T-cell (primary cell): ENCODE data around the gene TNP1. TPM values are rescaled to one million over a fixed set of nuclear protein-coding genes. Genes with fewer than 3 reads are reported as not detected.

Source experiments
- ATAC-seq, 4 experiments: fragments of 200-7000 bp in 3 of 4; fragments of 150-1000 bp in 1 of 4; cut with Tn5 transposase; replicated peaks in 1 of 4; 1 replicate in 3 of 4; 2 replicates in 1 of 4; pipeline ENCODE4 v1.10.0; 2021; ENCODE audit warnings: moderate library complexity in 3 of 4, mild to moderate bottlenecking in 2 of 4, moderate number of reproducible peaks in 1 of 4
- CTCF ChIA-PET, 2 donors: fragments of 300-600 bp; sonication (Branson Sonifier 250); formaldehyde crosslinking; loops; one replicate each; lab custom pipeline; 2022; ENCODE audit warnings: antibody characterized with exemption in 2 of 2; lab: Charles Lee
- POLR2A ChIA-PET, 2 donors: fragments of 300-600 bp; sonication (Branson Sonifier 250); formaldehyde crosslinking; loops; one replicate each; lab custom pipeline; 2022; ENCODE audit warnings: antibody characterized with exemption in 2 of 2; lab: Charles Lee
- DNase-seq, 35 experiments: peaks; one replicate each; pipeline versions ENCODE4 v3.0.0 to v3.0.0-alpha.2; 2013 to 2023
- H3K27ac ChIP-seq: one replicate; pipeline ENCODE4 v1.5.1; 2013; ENCODE audit warnings: low read length
- H3K27me3 ChIP-seq, 2 experiments: replicated peaks in 1 of 2; 1 replicate in 1 of 2; 2 replicates in 1 of 2; pipeline versions ENCODE4 v1.6.1 to v1.7.0; 2013; ENCODE audit warnings: low read length in 1 of 2, mixed read lengths in 1 of 2; ENCODE audit not compliant: control insufficient read depth in 2 of 2, insufficient read depth in 2 of 2; ENCODE audit errors: extremely low read depth in 1 of 2
- H3K36me3 ChIP-seq, 2 donors: 1 replicate in 1 of 2; 2 replicates in 1 of 2; pipeline versions ENCODE4 v1.6.1 to v1.7.0; 2013; ENCODE audit warnings: low read length in 1 of 2; ENCODE audit not compliant: control insufficient read depth in 2 of 2, insufficient read depth in 1 of 2; ENCODE audit errors: extremely low read depth in 1 of 2
- H3K4me1 ChIP-seq, 2 experiments: 1 replicate in 1 of 2; 2 replicates in 1 of 2; pipeline versions ENCODE4 v1.6.1 to v1.7.0; 2013; ENCODE audit warnings: low read length in 2 of 2, mixed read lengths in 1 of 2; ENCODE audit not compliant: insufficient read depth in 2 of 2, control insufficient read depth in 1 of 2; ENCODE audit errors: extremely low read depth in 1 of 2
- H3K4me3 ChIP-seq, 2 donors: 1 replicate in 1 of 2; 2 replicates in 1 of 2; pipeline versions ENCODE4 v1.5.1 to v1.7.0; 2013; ENCODE audit warnings: mild to moderate bottlenecking in 2 of 2, low read length in 1 of 2, moderate library complexity in 1 of 2; ENCODE audit not compliant: control insufficient read depth in 1 of 2; ENCODE audit errors: extremely low read depth in 1 of 2
- H3K9me3 ChIP-seq: 2 replicates; pipeline ENCODE4 v1.7.0; 2013
- H3K27ac Mint-ChIP-seq, 2 donors: one replicate each; pipeline ENCODE4 v1.8.0; 2020 to 2021; ENCODE audit warnings: mild to moderate bottlenecking in 2 of 2, mixed read lengths in 2 of 2
- H3K27me3 Mint-ChIP-seq, 2 donors: one replicate each; pipeline ENCODE4 v1.8.0; 2021 to 2022; ENCODE audit warnings: mixed read lengths in 2 of 2
- H3K36me3 Mint-ChIP-seq: one replicate; pipeline ENCODE4 v1.8.0; 2021; ENCODE audit warnings: mixed read lengths
- H3K4me1 Mint-ChIP-seq, 3 donors: one replicate each; pipeline ENCODE4 v1.8.0; 2020 to 2022; ENCODE audit warnings: mixed read lengths in 3 of 3, mild to moderate bottlenecking in 1 of 3
- H3K4me3 Mint-ChIP-seq, 3 donors: one replicate each; pipeline ENCODE4 v1.8.0; 2020 to 2022; ENCODE audit warnings: mild to moderate bottlenecking in 3 of 3, mixed read lengths in 3 of 3, moderate library complexity in 3 of 3
- H3K9me3 Mint-ChIP-seq, 3 donors: one replicate each; pipeline ENCODE4 v1.8.0; 2020 to 2022; ENCODE audit warnings: mixed read lengths in 3 of 3
- WGBS: methylation state at CpG from one replicate; pipeline ENCODE4 v1.1.5; 2013; ENCODE audit warnings: missing lambda C conversion rate; ENCODE audit not compliant: insufficient coverage; 5-methylcytosine and 5-hydroxymethylcytosine counted together
- total RNA-seq, 35 experiments: library from RNA in 6 of 35; stranded (reverse) in 6 of 35; fragments of 120-200 nt in 1 of 35; gene quantifications; one replicate each; pipeline versions ENCODE4 v1.2.1 to v1.2.4 and lab custom pipeline; 2013 to 2026

TNP1 gene
- total RNA-seq, 5 donors from 2014 or later (not counting 1 experiment from before 2014, with no cell fraction given) = not detected

DNA sequence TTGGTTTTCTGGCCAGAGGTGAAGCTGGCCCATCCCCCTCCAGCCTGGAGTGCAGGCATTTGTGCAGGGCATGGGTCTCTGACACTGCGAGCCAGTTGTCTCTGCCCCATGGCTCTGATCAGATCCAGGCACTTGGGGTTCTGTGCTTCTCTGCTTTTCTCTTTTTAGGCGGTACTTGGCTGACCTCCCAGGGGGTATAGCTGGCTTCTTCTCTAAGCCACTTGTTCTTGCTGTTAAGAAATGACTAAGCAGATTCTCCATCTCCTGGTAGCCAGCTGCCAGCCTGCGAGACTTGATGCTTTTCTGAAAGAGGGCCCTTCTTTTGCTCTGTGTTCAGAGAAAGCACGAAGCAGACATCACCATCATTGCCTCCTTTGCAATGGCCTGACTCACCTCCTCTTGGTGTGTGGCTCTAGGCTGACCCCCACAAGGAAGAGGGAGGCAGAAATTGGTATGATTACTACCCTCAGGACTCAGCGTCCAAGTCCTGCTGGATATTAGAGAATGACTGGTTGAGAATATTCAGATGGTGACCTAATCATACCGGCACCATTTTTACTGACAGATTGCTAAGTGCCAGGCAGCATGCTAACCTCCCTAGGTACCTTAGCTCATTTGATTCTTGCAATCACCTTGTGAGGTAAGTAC lies 32.7 kb downstream of the TNP1 start:
- peaks cover 2 to 14% of the 10 kb centered on the region in 2 donors for H3K27me3 Mint-ChIP-seq
- no peaks in the 10 kb centered on the region for H3K36me3 Mint-ChIP-seq
- H3K36me3 ChIP-seq = no peaks in the 10 kb centered on the region
- no peak for DNase-seq
- no peaks in the 10 kb centered on the region for H3K4me1 Mint-ChIP-seq
- H3K4me1 ChIP-seq = no peaks in the 10 kb centered on the region
- no peak overlapping the region for H3K4me3 ChIP-seq
- ChIA-PET CTCF (no interaction called here), POLR2A (no interaction called here)
- ATAC-seq = no peak
- no peaks in the 10 kb centered on the region for H3K9me3 ChIP-seq
- no peaks in the 10 kb centered on the region for H3K9me3 Mint-ChIP-seq
- no peak overlapping the region for H3K27ac ChIP-seq
- H3K4me3 Mint-ChIP-seq = no peak overlapping the region
- WGBS = 40% methylated on average over 2 of the region's 6 CpGs
- H3K27me3 ChIP-seq = peaks cover 0 to 4% of the 10 kb centered on the region in 2 experiments
- no peak overlapping the region for H3K27ac Mint-ChIP-seq

DNA sequence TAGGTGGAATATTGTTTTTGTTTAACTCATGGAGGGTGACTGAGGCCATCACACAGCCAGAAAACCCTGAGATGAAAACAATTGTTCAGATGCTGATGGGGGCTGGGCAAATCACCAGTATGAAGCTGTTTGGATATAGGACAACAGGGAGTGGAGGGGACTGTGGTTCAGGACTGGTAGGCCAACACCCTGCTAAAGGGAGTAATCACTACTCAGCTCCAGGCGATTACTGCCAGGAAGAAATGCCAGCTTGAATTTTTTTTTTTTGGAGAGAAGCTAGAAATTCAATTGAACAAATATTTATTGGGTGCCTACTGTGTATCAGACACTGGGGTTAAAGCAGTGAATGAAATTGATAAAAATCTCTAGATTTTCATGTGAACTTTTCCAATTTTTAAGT lies 37.4 kb downstream of the TNP1 start:
- POLR2A ChIA-PET = no interaction called here
- Mint-ChIP-seq H3K4me3 (no peak overlapping the region), H3K4me1 (no peaks in the 10 kb centered on the region), H3K36me3 (no peaks in the 10 kb centered on the region), H3K27me3 (peaks cover 2 to 3% of the 10 kb centered on the region in 2 donors), H3K9me3 (no peaks in the 10 kb centered on the region), H3K27ac (no peak overlapping the region)
- Histone ChIP-seq H3K27me3 (peaks cover 0 to 4% of the 10 kb centered on the region in 2 experiments), H3K9me3 (no peaks in the 10 kb centered on the region), H3K4me1 (no peaks in the 10 kb centered on the region), H3K36me3 (no peaks in the 10 kb centered on the region), H3K27ac (no peak overlapping the region), H3K4me3 (no peak overlapping the region)
- CTCF ChIA-PET = no interaction called here
- DNase-seq (no peak), ATAC-seq (no peak)
- WGBS = 100% methylated on average over 1 of the region's 1 CpG

DNA sequence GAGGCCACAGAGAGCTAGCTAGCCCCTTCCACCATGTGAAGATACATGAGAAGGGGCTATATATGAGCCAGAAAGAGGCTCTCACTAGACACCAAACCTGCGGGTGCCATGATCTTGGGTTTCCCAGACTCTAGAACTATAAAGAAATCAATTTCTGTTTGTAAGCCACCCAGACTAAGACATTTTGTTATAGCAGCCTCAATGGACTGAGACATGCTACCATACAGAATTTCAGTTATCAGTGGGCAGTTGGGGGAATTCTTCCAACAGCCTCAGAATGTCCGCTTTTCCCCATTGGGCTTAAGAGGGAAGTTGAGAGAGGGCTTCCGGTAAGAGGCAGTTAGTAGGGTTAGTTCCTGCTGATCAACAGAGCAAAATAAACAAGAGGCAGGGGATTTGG lies 39.2 kb downstream of the TNP1 start:
- Mint-ChIP-seq H3K27ac (no peak overlapping the region), H3K27me3 (peaks cover 4% of the 10 kb centered on the region in 2 donors), H3K4me3 (no peak overlapping the region), H3K9me3 (no peaks in the 10 kb centered on the region), H3K36me3 (no peaks in the 10 kb centered on the region), H3K4me1 (no peaks in the 10 kb centered on the region)
- 100% methylated on average over 2 of the region's 3 CpGs for WGBS
- Histone ChIP-seq H3K27ac (no peak overlapping the region), H3K4me3 (no peak overlapping the region), H3K9me3 (no peaks in the 10 kb centered on the region), H3K27me3 (no peaks in the 10 kb centered on the region), H3K4me1 (no peaks in the 10 kb centered on the region), H3K36me3 (no peaks in the 10 kb centered on the region)
- no peak for ATAC-seq
- POLR2A ChIA-PET = no interaction called here
- DNase-seq = no peak
- CTCF ChIA-PET = no interaction called here

DNA sequence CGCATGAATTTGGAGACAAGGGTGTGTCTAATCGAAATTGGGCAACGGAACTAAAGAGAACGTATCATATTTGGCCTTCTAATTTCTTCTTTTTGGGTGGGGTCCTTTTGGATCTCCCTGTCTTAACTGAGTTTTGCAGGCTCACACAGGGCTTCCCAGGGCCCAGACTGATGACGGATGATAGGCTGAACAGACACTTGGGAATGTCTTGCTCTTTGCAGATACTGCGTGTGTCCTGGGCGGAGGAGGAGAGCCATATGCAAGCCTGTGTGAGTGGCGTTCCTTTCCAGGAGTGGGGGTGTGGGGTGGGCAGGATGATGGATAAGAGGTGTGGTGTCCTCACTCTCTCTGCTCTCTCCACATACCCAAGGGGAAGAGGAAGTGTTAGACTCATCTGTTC lies 40.1 kb downstream of the TNP1 start:
- no peaks in the 10 kb centered on the region for H3K9me3 Mint-ChIP-seq
- DNase-seq (no peak), ATAC-seq (no peak)
- no peak overlapping the region for H3K4me3 Mint-ChIP-seq
- ChIA-PET POLR2A (no interaction called here), CTCF (no interaction called here)
- no peaks in the 10 kb centered on the region for H3K4me1 Mint-ChIP-seq
- H3K4me3 ChIP-seq = no peak overlapping the region
- no peaks in the 10 kb centered on the region for H3K4me1 ChIP-seq
- H3K27ac Mint-ChIP-seq = no peak overlapping the region
- H3K27me3 ChIP-seq = no peaks in the 10 kb centered on the region
- no peaks in the 10 kb centered on the region for H3K36me3 Mint-ChIP-seq
- H3K9me3 ChIP-seq = no peaks in the 10 kb centered on the region
- 98% methylated on average over 7 of the region's 8 CpGs for WGBS
- no peak overlapping the region for H3K27ac ChIP-seq
- no peaks in the 10 kb centered on the region for H3K36me3 ChIP-seq
- H3K27me3 Mint-ChIP-seq = peaks cover 2 to 6% of the 10 kb centered on the region in 2 donors

GRCh38 chr2:216819055-216819454 lies 40.8 kb downstream of the TNP1 start:
- Histone ChIP-seq H3K36me3 (no peaks in the 10 kb centered on the region), H3K4me1 (no peaks in the 10 kb centered on the region), H3K4me3 (no peak overlapping the region), H3K27me3 (peaks cover 0 to under 1% of the 10 kb centered on the region in 2 experiments), H3K27ac (no peak overlapping the region), H3K9me3 (no peaks in the 10 kb centered on the region)
- Mint-ChIP-seq H3K9me3 (no peaks in the 10 kb centered on the region), H3K4me3 (no peak overlapping the region), H3K4me1 (no peaks in the 10 kb centered on the region), H3K27me3 (peaks cover 4 to 6% of the 10 kb centered on the region in 2 donors), H3K36me3 (no peaks in the 10 kb centered on the region), H3K27ac (no peak overlapping the region)
- ATAC-seq = no peak
- POLR2A ChIA-PET = no interaction called here
- no peak for DNase-seq
- WGBS = 20% methylated on average over 1 of the region's 3 CpGs
- CTCF ChIA-PET = no interaction called here

DNA sequence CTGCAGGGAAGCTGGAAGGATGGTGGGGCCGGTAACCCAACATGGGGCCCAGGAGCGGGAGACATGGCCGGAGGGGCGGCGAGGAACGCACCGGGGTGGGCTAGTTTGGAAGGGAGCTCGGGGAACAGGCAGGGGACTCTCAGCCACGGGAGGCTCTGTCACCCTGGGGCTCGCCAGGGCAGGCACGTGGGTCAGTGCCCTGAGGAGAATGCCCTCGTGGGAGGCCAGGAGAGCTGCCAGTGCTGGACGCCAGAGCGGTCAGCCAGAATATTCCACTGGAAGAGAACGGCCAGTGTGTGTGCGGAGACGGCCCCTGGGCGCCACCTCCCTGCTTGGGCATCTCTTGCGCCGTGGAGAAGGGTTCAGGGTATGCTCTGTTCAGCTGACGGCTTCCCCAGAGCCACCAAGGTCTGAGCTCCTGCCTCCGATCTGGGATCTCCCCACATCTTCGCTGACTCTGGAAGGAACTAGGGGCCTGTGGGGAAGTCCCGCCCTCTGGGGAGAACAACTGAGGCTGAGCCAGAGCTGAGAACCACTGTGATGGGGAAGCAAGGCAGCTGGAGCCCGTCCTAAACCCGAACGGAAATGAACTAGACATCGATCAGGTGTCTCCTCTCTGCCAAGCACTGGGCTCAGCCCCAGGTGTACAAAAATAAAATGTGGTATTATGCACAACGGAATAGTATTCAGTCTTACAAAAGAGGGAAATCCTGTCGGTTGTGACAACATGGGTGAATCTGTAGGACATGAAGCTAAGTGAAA lies 49.3 kb downstream of the TNP1 start:
- DNase-seq (no peak), ATAC-seq (no peak)
- H3K36me3 Mint-ChIP-seq = no peaks in the 10 kb centered on the region
- Histone ChIP-seq H3K36me3 (no peaks in the 10 kb centered on the region), H3K4me1 (no peaks in the 10 kb centered on the region), H3K9me3 (no peaks in the 10 kb centered on the region), H3K4me3 (no peak overlapping the region), H3K27ac (no peak overlapping the region), H3K27me3 (peaks cover 0 to 13% of the 10 kb centered on the region in 2 experiments)
- H3K4me3 Mint-ChIP-seq = no peak overlapping the region
- POLR2A ChIA-PET = no interaction called here
- no peaks in the 10 kb centered on the region for H3K9me3 Mint-ChIP-seq
- H3K27me3 Mint-ChIP-seq = peaks cover under 1 to 2% of the 10 kb centered on the region in 2 donors
- no peaks in the 10 kb centered on the region for H3K4me1 Mint-ChIP-seq
- WGBS = 83% methylated on average over 24 of the region's 30 CpGs
- CTCF ChIA-PET = no interaction called here
- no peak overlapping the region for H3K27ac Mint-ChIP-seq
